ENCODE measurements around the gene YARS1.

DNA sequence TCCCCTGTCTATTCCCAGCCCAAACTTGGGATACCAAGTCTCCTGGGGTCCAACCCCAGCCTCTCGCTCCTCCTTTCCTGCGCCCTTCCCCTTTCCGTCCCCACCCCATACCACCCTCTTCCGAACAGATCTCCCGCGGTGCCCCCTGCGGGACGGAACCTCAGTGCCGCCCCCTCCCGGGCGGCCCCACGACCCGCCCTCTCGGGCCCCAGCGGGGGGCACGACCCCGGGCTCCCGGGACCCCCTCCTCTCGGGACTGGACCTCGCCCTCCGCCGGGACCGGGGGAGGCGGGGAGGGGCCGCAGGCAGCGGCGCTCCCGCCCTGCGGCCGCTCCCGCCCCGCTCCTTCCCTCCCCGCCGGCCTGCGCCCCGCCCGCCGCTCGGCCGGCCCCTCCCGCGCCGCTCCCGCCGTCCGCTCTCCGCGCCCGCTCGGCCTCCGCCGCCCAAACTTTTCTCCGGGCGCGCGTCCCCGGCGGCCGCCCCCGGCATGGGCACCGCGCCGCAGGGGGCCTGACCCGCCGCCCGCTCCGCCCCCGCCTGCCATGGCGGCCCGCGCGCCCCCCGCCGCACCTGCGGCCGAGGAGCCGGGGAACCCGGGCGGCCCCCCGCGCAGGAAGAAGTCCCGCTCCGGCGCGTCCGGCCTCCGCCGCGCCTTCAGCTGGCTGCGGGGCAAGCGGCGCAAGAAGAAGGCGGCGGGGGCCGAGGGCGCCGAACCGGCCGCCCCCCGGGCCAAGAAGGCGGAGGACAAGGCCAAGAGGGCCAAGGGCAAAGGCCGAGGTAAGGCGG, 75.6 kb downstream of the YARS1 start:
- TF ChIP-seq, protein P1, sequence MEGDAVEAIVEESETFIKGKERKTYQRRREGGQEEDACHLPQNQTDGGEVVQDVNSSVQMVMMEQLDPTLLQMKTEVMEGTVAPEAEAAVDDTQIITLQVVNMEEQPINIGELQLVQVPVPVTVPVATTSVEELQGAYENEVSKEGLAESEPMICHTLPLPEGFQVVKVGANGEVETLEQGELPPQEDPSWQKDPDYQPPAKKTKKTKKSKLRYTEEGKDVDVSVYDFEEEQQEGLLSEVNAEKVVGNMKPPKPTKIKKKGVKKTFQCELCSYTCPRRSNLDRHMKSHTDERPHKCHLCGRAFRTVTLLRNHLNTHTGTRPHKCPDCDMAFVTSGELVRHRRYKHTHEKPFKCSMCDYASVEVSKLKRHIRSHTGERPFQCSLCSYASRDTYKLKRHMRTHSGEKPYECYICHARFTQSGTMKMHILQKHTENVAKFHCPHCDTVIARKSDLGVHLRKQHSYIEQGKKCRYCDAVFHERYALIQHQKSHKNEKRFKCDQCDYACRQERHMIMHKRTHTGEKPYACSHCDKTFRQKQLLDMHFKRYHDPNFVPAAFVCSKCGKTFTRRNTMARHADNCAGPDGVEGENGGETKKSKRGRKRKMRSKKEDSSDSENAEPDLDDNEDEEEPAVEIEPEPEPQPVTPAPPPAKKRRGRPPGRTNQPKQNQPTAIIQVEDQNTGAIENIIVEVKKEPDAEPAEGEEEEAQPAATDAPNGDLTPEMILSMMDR (IDR thresholded peaks at IDR 0.05), result peak; percentile 52
- TF ChIP-seq RARB (CRISPR knock-in tag; IDR thresholded peaks at IDR 0.05) (no peak), FOSL2 (IDR thresholded peaks at IDR 0.05) (no peak), FOSL2 (CRISPR knock-in tag; IDR thresholded peaks at IDR 0.05) (no peak), CBX8 (IDR thresholded peaks at IDR 0.05) (no peak), GATA3 (IDR thresholded peaks at IDR 0.05; ENCODE audit: borderline replicate concordance) (no peak), POLR2A (IDR thresholded peaks at IDR 0.05; ENCODE audit: low read length) (no peak), MYC (IDR thresholded peaks at IDR 0.05; ENCODE audit: borderline replicate concordance, low read length) (no peak)
- TF ChIP-seq, protein P2, sequence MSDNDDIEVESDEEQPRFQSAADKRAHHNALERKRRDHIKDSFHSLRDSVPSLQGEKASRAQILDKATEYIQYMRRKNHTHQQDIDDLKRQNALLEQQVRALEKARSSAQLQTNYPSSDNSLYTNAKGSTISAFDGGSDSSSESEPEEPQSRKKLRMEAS (IDR thresholded peaks at IDR 0.05), result no peak
- TF ChIP-seq, protein P3, sequence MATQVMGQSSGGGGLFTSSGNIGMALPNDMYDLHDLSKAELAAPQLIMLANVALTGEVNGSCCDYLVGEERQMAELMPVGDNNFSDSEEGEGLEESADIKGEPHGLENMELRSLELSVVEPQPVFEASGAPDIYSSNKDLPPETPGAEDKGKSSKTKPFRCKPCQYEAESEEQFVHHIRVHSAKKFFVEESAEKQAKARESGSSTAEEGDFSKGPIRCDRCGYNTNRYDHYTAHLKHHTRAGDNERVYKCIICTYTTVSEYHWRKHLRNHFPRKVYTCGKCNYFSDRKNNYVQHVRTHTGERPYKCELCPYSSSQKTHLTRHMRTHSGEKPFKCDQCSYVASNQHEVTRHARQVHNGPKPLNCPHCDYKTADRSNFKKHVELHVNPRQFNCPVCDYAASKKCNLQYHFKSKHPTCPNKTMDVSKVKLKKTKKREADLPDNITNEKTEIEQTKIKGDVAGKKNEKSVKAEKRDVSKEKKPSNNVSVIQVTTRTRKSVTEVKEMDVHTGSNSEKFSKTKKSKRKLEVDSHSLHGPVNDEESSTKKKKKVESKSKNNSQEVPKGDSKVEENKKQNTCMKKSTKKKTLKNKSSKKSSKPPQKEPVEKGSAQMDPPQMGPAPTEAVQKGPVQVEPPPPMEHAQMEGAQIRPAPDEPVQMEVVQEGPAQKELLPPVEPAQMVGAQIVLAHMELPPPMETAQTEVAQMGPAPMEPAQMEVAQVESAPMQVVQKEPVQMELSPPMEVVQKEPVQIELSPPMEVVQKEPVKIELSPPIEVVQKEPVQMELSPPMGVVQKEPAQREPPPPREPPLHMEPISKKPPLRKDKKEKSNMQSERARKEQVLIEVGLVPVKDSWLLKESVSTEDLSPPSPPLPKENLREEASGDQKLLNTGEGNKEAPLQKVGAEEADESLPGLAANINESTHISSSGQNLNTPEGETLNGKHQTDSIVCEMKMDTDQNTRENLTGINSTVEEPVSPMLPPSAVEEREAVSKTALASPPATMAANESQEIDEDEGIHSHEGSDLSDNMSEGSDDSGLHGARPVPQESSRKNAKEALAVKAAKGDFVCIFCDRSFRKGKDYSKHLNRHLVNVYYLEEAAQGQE (IDR thresholded peaks at IDR 0.05), result no peak

All from A549 (cell line).